T-helper 1 cell treated with Interleukin-12 subunit alpha and Interleukin-12 subunit beta and Interleukin-4 antibody, amounts not matched to agents 30 μg/mL and 1 μg/mL, for 36 hours (primary cell): ENCODE results near the gene EVL.
"Not testable (repeated sequence)": the region's sequence is repeated elsewhere in the genome, so short reads cannot be mapped to it uniquely, and the experiment has no call there.

Source experiments
- H3K27ac Mint-ChIP-seq: one replicate; pipeline ENCODE4 v1.8.0; 2021; ENCODE audit warnings: mild to moderate bottlenecking, mixed read lengths
- H3K27me3 Mint-ChIP-seq: one replicate; pipeline ENCODE4 v1.8.0; 2021; ENCODE audit warnings: low read depth, mixed read lengths
- H3K36me3 Mint-ChIP-seq: one replicate; pipeline ENCODE4 v1.8.0; 2021; ENCODE audit warnings: low read depth, mixed read lengths
- H3K4me1 Mint-ChIP-seq: one replicate; pipeline ENCODE4 v1.8.0; 2021; ENCODE audit warnings: low read depth, mixed read lengths
- H3K4me3 Mint-ChIP-seq: one replicate; pipeline ENCODE4 v1.8.0; 2021; ENCODE audit warnings: mild to moderate bottlenecking, moderate library complexity, mixed read lengths
- H3K9me3 Mint-ChIP-seq: one replicate; pipeline ENCODE4 v1.8.0; 2021; ENCODE audit warnings: mixed read lengths

Gene EVL

GRCh38 chr14:100148837-100149731 is 83.9 kb downstream of the EVL start:
- no peaks in the 10 kb centered on the region for H3K27me3 Mint-ChIP-seq
- peaks cover 9% of the 10 kb centered on the region for H3K4me1 Mint-ChIP-seq
- H3K36me3 Mint-ChIP-seq: peaks cover 1% of the 10 kb centered on the region
- peaks cover 4% of the 10 kb centered on the region for H3K9me3 Mint-ChIP-seq
- H3K27ac Mint-ChIP-seq: peak overlapping the region; percentile 57
- no peak overlapping the region for H3K4me3 Mint-ChIP-seq

DNA sequence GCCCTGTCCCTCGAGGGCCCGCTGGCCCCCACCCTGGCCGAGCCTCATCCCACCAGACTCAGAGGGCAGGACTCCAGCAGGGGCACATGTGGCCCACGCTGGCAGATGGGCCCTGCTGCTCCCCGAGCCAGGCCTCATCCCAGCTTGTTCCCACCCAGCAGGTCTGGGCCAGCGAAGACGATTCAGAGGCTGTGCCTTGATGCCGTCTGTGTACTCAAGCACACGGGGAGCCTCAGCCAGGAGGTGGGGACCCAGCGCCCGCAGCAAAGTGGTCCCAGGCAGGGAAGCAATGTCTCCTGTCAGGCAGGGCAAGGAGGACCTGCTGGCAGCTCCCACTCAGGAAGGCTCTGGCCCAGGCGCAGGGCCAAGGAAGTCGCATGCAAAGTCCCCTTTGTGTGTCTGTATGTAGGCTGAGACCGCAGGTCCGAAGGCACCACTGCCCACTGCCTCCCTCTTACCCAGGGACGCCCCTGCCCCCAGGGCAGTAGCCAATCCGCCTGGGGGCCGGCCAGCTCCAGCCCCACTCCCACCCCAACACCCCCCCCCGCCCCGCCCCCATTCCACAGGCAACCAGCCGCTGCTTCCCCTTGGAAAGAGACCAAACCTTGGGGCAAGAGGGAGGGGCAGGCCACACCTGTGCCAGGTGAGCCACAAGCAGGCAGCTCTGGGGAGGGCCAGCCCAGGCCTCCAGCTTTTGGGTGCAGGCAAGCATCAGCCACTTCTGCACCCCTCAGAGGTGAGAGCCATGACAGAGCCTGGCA is 84.8 kb downstream of the EVL start:
- no peak overlapping the region for H3K4me3 Mint-ChIP-seq
- H3K4me1 Mint-ChIP-seq: peaks cover 9% of the 10 kb centered on the region
- H3K27me3 Mint-ChIP-seq: no peaks in the 10 kb centered on the region
- no peak overlapping the region for H3K27ac Mint-ChIP-seq
- peaks cover 8% of the 10 kb centered on the region for H3K9me3 Mint-ChIP-seq
- H3K36me3 Mint-ChIP-seq: no peaks in the 10 kb centered on the region

GRCh38 chr14:100150932-100151587 is 85.8 kb downstream of the EVL start:
- Mint-ChIP-seq H3K4me3 (no peak overlapping the region), H3K27ac (no peak overlapping the region)

DNA sequence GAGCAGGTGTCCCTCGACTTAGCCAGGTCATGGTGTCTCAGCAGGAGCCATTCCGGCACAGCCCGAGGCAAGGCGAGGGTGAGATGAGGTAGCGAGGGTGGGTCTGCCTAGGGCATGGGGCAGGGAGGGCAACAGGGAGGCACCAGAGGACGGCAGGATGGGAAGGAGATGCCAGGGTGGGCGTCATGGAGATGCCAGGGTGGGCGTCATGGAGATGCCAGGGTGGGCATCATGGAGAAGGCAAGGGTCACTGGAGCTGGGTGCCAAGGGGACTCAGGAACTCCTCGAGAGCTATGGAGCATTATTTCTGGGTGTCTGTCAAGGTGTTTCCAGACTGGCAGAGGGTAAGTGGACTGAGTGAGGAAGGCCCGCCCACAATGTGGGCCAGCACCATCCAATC is 86.9 kb downstream of the EVL start:
- Mint-ChIP-seq H3K27ac (no peak overlapping the region), H3K36me3 (no peaks in the 10 kb centered on the region)

More at GRCh38 chr14:100150932-100151587, 85.8 kb downstream of the EVL start:
- Mint-ChIP-seq H3K27me3 (peaks cover under 1% of the 10 kb centered on the region), H3K9me3 (peaks cover 13% of the 10 kb centered on the region), H3K36me3 (no peaks in the 10 kb centered on the region), H3K4me1 (peaks cover 7% of the 10 kb centered on the region)

DNA sequence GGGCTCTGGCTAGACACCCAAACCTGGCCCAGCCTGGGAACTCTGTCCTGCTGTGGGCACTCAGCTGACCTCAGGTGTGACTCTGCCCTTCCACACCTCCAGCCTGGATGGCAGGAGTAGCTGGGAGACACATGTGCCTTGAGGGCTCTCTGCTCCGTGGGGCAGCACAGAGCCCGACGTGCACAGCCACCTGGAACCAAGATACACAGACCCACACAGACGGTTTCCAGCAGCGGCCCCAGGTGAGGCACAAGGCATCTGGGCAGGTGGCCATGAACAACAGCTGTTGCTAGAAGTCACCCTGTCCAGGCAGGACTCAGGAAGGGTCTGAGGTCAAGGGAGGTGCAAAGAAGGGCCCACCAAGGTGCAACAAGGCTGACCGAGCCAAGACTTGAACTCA is 88.3 kb downstream of the EVL start:
- H3K27ac Mint-ChIP-seq: no peak overlapping the region
- no peaks in the 10 kb centered on the region for H3K4me1 Mint-ChIP-seq
- H3K27me3 Mint-ChIP-seq: peaks cover 20% of the 10 kb centered on the region
- peaks cover 13% of the 10 kb centered on the region for H3K9me3 Mint-ChIP-seq
- no peak overlapping the region for H3K4me3 Mint-ChIP-seq
- H3K36me3 Mint-ChIP-seq: no peaks in the 10 kb centered on the region

More for the DNA sequence above, 86.9 kb downstream of the EVL start:
- H3K9me3 Mint-ChIP-seq: peaks cover 13% of the 10 kb centered on the region
- H3K4me3 Mint-ChIP-seq: no peak overlapping the region
- peaks cover 7% of the 10 kb centered on the region for H3K27me3 Mint-ChIP-seq
- H3K4me1 Mint-ChIP-seq: peaks cover 3% of the 10 kb centered on the region

DNA sequence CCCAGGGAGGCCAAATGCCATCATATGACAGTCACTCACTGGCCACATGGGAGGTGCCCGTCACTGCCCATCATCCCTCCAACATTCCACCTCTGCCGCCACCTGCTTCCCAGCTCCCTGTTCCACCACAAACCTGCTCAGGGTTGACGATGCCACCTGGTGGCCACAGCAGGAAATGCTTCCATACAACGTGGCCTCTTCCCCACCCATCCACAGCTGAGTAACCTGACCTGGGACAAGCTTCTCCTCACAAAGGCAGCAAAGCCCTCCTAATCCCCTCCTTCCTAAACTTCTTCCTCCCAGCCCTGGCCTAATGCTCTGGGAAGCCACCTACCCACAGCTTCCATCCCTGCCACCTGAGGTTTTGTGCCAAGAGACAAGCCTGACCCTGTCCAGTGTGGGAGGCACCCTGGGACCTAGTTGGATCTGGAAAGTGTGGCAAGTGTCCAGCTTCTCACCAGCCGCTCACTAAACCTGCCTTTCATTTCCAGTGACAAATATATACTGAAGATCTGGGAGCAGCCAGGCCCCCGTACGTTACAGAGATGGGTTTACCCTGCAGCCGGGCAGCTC is 89.9 kb downstream of the EVL start:
- Mint-ChIP-seq H3K4me1 (no peaks in the 10 kb centered on the region), H3K9me3 (peaks cover 13% of the 10 kb centered on the region), H3K27ac (no peak overlapping the region), H3K36me3 (no peaks in the 10 kb centered on the region), H3K4me3 (no peak overlapping the region), H3K27me3 (peaks cover 24% of the 10 kb centered on the region)

DNA sequence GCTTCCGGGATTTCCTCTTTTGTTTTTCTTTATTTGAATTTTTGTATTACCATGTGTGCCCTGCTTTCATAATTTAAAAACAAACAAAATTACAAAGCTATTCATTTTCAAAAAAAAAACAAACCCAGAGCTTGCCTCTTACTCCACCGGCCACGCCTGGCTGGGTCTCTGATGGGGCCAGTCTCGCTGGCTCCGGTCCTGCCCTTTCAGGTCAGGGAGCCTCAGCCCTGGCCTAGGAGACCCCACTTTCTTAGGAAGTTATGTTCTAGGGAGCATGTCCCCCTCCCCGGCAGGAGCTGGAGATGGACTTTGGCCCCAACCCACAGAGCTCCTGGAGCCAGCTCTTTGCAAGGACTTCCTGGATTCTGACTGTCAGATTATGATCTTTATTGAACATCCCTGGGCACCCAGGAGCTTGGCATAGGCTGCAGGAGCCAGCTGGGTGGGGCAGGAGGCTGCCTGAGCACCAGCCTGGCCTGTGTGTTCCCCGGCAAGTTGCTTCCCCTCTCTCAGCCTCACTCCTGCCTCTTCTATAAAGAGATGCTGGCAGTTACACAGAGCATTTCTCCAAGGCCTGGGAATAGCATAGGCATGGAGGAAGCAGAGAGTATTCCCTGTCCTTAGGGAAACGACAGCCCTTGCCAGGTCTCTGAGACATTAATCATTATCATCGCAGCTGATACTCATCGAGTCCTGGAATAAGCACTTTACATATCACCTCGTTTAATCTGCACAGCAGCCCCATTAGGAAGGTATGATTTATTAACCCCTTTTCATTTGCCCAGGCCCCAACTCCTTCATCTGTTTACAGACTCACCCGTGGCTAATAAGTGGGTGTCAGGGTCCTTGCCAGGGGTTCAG is 90.8 kb downstream of the EVL start:
- peaks cover 13% of the 10 kb centered on the region for H3K9me3 Mint-ChIP-seq

GRCh38 chr14:100156776-100157175 is 91.6 kb downstream of the EVL start:
- Mint-ChIP-seq H3K9me3 (peaks cover 13% of the 10 kb centered on the region), H3K4me1 (no peaks in the 10 kb centered on the region), H3K27ac (no peak overlapping the region), H3K36me3 (no peaks in the 10 kb centered on the region), H3K27me3 (peaks cover 27% of the 10 kb centered on the region), H3K4me3 (no peak overlapping the region)

More for the DNA sequence above, 90.8 kb downstream of the EVL start:
- Mint-ChIP-seq H3K36me3 (no peaks in the 10 kb centered on the region), H3K4me1 (no peaks in the 10 kb centered on the region), H3K27me3 (peaks cover 27% of the 10 kb centered on the region), H3K27ac (no peak overlapping the region), H3K4me3 (no peak overlapping the region)

DNA sequence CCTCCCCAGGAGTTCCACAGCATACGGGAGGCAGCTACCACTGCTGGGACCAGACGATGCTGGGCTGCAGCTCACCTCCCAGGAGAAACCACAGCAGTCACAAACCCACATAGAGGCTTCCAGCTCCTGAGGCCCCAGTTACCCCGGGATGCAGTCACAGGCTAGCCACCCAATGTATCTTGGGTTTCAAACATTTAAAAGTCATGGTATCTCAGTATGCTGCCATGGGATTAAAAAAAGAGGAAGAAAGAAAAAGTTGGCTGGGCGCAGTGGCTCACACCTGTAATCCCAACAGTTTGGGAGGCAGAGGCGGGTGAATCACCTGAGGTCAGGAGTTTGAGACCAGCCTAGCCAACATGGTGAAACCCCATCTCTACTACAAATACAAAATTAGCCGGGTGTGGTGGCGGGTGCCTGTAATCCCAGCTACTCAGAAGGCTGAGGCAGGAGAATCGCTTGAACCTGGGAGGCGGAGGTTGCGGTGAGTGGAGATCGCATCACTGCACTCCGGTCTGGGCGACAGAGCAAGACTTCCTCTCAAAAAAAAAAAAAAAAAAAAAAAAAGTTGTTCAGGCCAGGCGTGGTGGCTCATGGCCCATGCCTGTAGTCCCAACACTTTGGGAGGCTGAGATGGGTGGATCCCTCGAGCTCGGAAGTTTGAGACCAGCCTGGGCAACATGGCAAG is 92.5 kb downstream of the EVL start:
- Mint-ChIP-seq H3K9me3 (peaks cover 13% of the 10 kb centered on the region), H3K27me3 (peaks cover 28% of the 10 kb centered on the region)
- H3K36me3 Mint-ChIP-seq, H3K27ac Mint-ChIP-seq, H3K4me3 Mint-ChIP-seq, H3K4me1 Mint-ChIP-seq: not testable (repeated sequence)

- no peaks in the 10 kb centered on the region for H3K4me1 Mint-ChIP-seq
- no peak overlapping the region for H3K27ac Mint-ChIP-seq
- no peaks in the 10 kb centered on the region for H3K36me3 Mint-ChIP-seq
- peaks cover 9% of the 10 kb centered on the region for H3K9me3 Mint-ChIP-seq
- H3K4me3 Mint-ChIP-seq: peak overlapping the region; percentile 21
- H3K27me3 Mint-ChIP-seq: peaks cover 30% of the 10 kb centered on the region
Observed at GRCh38 chr14:100158566-100159093, 93.4 kb downstream of the EVL start.

GRCh38 chr14:100159094-100159864 is 94.1 kb downstream of the EVL start, which contains the start of gene DEGS2:
Gene DEGS2 (minus strand): TSS chr14:100159645. CDS start chr14:100159587, 58 bp downstream.
- H3K27me3 Mint-ChIP-seq: peaks cover 30% of the 10 kb centered on the region
- H3K9me3 Mint-ChIP-seq: peaks cover 9% of the 10 kb centered on the region
- H3K36me3 Mint-ChIP-seq: no peaks in the 10 kb centered on the region
- no peaks in the 10 kb centered on the region for H3K4me1 Mint-ChIP-seq
- no peak within 1 kb of the TSS for H3K27ac Mint-ChIP-seq
- peak within 1 kb of the TSS; percentile 42 for H3K4me3 Mint-ChIP-seq

- peaks cover 5% of the 10 kb centered on the region for H3K9me3 Mint-ChIP-seq
- no peak overlapping the region for H3K4me3 Mint-ChIP-seq
- no peaks in the 10 kb centered on the region for H3K36me3 Mint-ChIP-seq
- H3K27ac Mint-ChIP-seq: no peak overlapping the region
- no peaks in the 10 kb centered on the region for H3K4me1 Mint-ChIP-seq
- H3K27me3 Mint-ChIP-seq: peaks cover 33% of the 10 kb centered on the region
Observed at GRCh38 chr14:100159865-100160533, 94.8 kb downstream of the EVL start.
